Limb (tissue), 2 donors: ENCODE data around the gene HS2ST1.
A peak's percentile ranks its signal among the peaks of the same experiment; 100 is the strongest.

ENCODE experiments used
- DNase-seq, 2 donors: peaks; one replicate each; pipeline ENCODE4 v3.0.0-alpha.2; 2016; ENCODE audit errors: extremely low spot score in 2 of 2

Gene HS2ST1

GRCh38 chr1:87136607-87137341, 222.3 kb downstream of the HS2ST1 start:
- DNase-seq = no peak

- DNase-seq = no peak
Measured at GRCh38 chr1:87137342-87137739, 222.9 kb downstream of the HS2ST1 start.

- no peak for DNase-seq
Measured at GRCh38 chr1:87140831-87141540, 226.6 kb downstream of the HS2ST1 start.

- no peak for DNase-seq
Measured at GRCh38 chr1:87141556-87141955, 227.1 kb downstream of the HS2ST1 start.

- no peak for DNase-seq
Measured at GRCh38 chr1:87143413-87144135, 229.1 kb downstream of the HS2ST1 start.

- DNase-seq = no peak
Measured at GRCh38 chr1:87144316-87144895, 230.0 kb downstream of the HS2ST1 start.

- no peak for DNase-seq
Measured at GRCh38 chr1:87144981-87145380, 230.5 kb downstream of the HS2ST1 start.

GRCh38 chr1:87146538-87146937, 232.1 kb downstream of the HS2ST1 start:
- no peak for DNase-seq

- DNase-seq = no peak
Measured at GRCh38 chr1:87146986-87147385, 232.6 kb downstream of the HS2ST1 start.

- no peak for DNase-seq
Measured at GRCh38 chr1:87147851-87148250, 233.4 kb downstream of the HS2ST1 start.

- DNase-seq = no peak
Measured at GRCh38 chr1:87148661-87149060, 234.2 kb downstream of the HS2ST1 start.

GRCh38 chr1:87149241-87150041, 235.0 kb downstream of the HS2ST1 start:
- no peak for DNase-seq

- DNase-seq = no peak
Measured at GRCh38 chr1:87150143-87150542, 235.7 kb downstream of the HS2ST1 start.

- DNase-seq = peak; percentile 69 to 85
Measured at GRCh38 chr1:87151500-87152421, 237.3 kb downstream of the HS2ST1 start.

- no peak for DNase-seq
Measured at GRCh38 chr1:87154384-87154783, 239.9 kb downstream of the HS2ST1 start.

- DNase-seq = no peak
Measured at GRCh38 chr1:87155170-87155569, 240.7 kb downstream of the HS2ST1 start.

GRCh38 chr1:87155648-87156047, 241.2 kb downstream of the HS2ST1 start:
- DNase-seq = no peak

GRCh38 chr1:87156124-87156523, 241.7 kb downstream of the HS2ST1 start:
- no peak for DNase-seq

- no peak for DNase-seq
Measured at GRCh38 chr1:87159378-87159915, 245.0 kb downstream of the HS2ST1 start.
